H9 (cell line): ENCODE results near the gene TMEM135. TPM values are rescaled to one million over a fixed set of nuclear protein-coding genes. Genes with fewer than 3 reads are reported as not detected.

Source experiments
- DNase-seq: peaks from one replicate; pipeline ENCODE4 v3.0.0-alpha.2; 2017
- H2AFZ ChIP-seq: one replicate; pipeline ENCODE4 v1.6.1; 2013; ENCODE audit warnings: mild to moderate bottlenecking, low read length, control low read depth, moderate library complexity
- H2AK5ac ChIP-seq: 2 replicates; pipeline ENCODE4 v1.6.1; 2013; ENCODE audit warnings: low read length, control low read depth, mixed read lengths; ENCODE audit not compliant: insufficient read length
- H2BK120ac ChIP-seq: one replicate; pipeline ENCODE4 v1.6.1; 2013; ENCODE audit warnings: low read depth, mild to moderate bottlenecking, low read length, control low read depth, inconsistent platforms; ENCODE audit not compliant: poor library complexity, severe bottlenecking
- H2BK12ac ChIP-seq: 2 replicates; pipeline ENCODE4 v1.6.1; 2013; ENCODE audit warnings: low read length, control low read depth, mixed read lengths, low read depth; ENCODE audit not compliant: insufficient read length
- H2BK15ac ChIP-seq: 2 replicates; pipeline ENCODE4 v1.6.1; 2013; ENCODE audit warnings: low read depth, low read length, control low read depth
- H2BK20ac ChIP-seq: one replicate; pipeline ENCODE4 v1.6.1; 2013; ENCODE audit warnings: low read depth, mild to moderate bottlenecking, low read length, control low read depth, inconsistent platforms; ENCODE audit not compliant: poor library complexity, severe bottlenecking
- H2BK5ac ChIP-seq: 2 replicates; pipeline ENCODE4 v1.6.1; 2013; ENCODE audit warnings: low read length, control low read depth, mixed read lengths; ENCODE audit not compliant: insufficient read length
- H3K14ac ChIP-seq: 2 replicates; pipeline ENCODE4 v1.6.1; 2013; ENCODE audit warnings: low read length, control low read depth; ENCODE audit not compliant: insufficient read depth
- H3K18ac ChIP-seq: 2 replicates; pipeline ENCODE4 v1.6.1; 2013; ENCODE audit warnings: low read depth, mild to moderate bottlenecking, mixed read lengths, low read length, control low read depth; ENCODE audit not compliant: insufficient read length
- H3K23ac ChIP-seq: 2 replicates; pipeline ENCODE4 v1.6.1; 2013; ENCODE audit warnings: low read length, control low read depth, mixed read lengths, low read depth; ENCODE audit not compliant: insufficient read length
- H3K23me2 ChIP-seq: 2 replicates; pipeline ENCODE4 v1.6.1; 2013; ENCODE audit warnings: low read depth, mild to moderate bottlenecking, mixed read lengths, low read length, control low read depth; ENCODE audit not compliant: insufficient read length, poor library complexity, severe bottlenecking
- H3K27ac ChIP-seq: 2 replicates; pipeline ENCODE4 v1.5.1; 2013; ENCODE audit warnings: low read length, control low read depth, mixed read lengths, low read depth; ENCODE audit not compliant: insufficient read length
- H3K27me3 ChIP-seq: 2 replicates; pipeline ENCODE4 v1.6.1; 2013; ENCODE audit warnings: low read length, control low read depth, inconsistent platforms; ENCODE audit not compliant: insufficient read depth
- H3K4ac ChIP-seq: 2 replicates; pipeline ENCODE4 v1.6.1; 2013; ENCODE audit warnings: low read depth, mild to moderate bottlenecking, control low read depth, inconsistent platforms, low read length, moderate library complexity
- H3K4me1 ChIP-seq: 2 replicates; pipeline ENCODE4 v1.6.1; 2013; ENCODE audit warnings: low read length, control low read depth, inconsistent platforms; ENCODE audit not compliant: insufficient read depth
- H3K4me2 ChIP-seq: 2 replicates; pipeline ENCODE4 v1.6.1; 2013; ENCODE audit warnings: low read length, control low read depth, mixed read lengths; ENCODE audit not compliant: insufficient read length, insufficient read depth
- H3K56ac ChIP-seq: 2 replicates; pipeline ENCODE4 v1.6.1; 2013; ENCODE audit warnings: low read depth, mild to moderate bottlenecking, mixed read lengths, low read length, control low read depth; ENCODE audit not compliant: insufficient read length
- H3K79me1 ChIP-seq: 2 replicates; pipeline ENCODE4 v1.6.1; 2013; ENCODE audit warnings: low read depth, mild to moderate bottlenecking, moderate library complexity, low read length, control low read depth, inconsistent platforms; ENCODE audit not compliant: insufficient read depth, poor library complexity, severe bottlenecking
- H3K79me2 ChIP-seq: 2 replicates; pipeline ENCODE4 v1.6.1; 2013; ENCODE audit warnings: low read length, control low read depth, inconsistent platforms; ENCODE audit not compliant: insufficient read depth
- H3K9ac ChIP-seq: 2 replicates; pipeline ENCODE4 v1.6.1; 2013; ENCODE audit warnings: low read length, control low read depth, mixed read lengths; ENCODE audit not compliant: insufficient read length; ENCODE audit errors: extremely low read depth
- H3K9me3 ChIP-seq: one replicate; pipeline ENCODE4 v1.6.1; 2013; ENCODE audit warnings: low read depth, low read length, inconsistent platforms; ENCODE audit not compliant: control insufficient read depth
- H3T11ph ChIP-seq: one replicate; pipeline ENCODE4 v1.6.1; 2013; ENCODE audit warnings: mild to moderate bottlenecking, low read length, control low read depth, inconsistent platforms
- H4K20me1 ChIP-seq: one replicate; pipeline ENCODE4 v1.6.1; 2013; ENCODE audit not compliant: control insufficient read depth, insufficient read length, insufficient read depth
- H4K5ac ChIP-seq: 2 replicates; pipeline ENCODE4 v1.6.1; 2013; ENCODE audit warnings: low read depth, mild to moderate bottlenecking, mixed read lengths, low read length, control low read depth; ENCODE audit not compliant: insufficient read length
- H4K8ac ChIP-seq: replicated peaks from 2 replicates; pipeline ENCODE4 v1.6.1; 2013; ENCODE audit warnings: low read length, control low read depth, mixed read lengths, low read depth; ENCODE audit not compliant: insufficient read length
- H4K91ac ChIP-seq: 2 replicates; pipeline ENCODE4 v1.6.1; 2013; ENCODE audit warnings: low read depth, mild to moderate bottlenecking, moderate library complexity, mixed read lengths, low read length, control low read depth; ENCODE audit not compliant: insufficient read length
- H3K27ac Mint-ChIP-seq, 3 experiments: 2 replicates in 2 of 3; 3 replicates in 1 of 3; pipeline ENCODE4 v1.8.0; 2020 to 2021; ENCODE audit warnings: mixed read lengths in 3 of 3, mild to moderate bottlenecking in 1 of 3, moderate library complexity in 1 of 3
- H3K27me3 Mint-ChIP-seq: 2 replicates; pipeline ENCODE4 v1.8.0; 2021; ENCODE audit warnings: low read depth, mild to moderate bottlenecking, moderate library complexity, mixed read lengths
- H3K36me3 Mint-ChIP-seq, 3 experiments: 2 replicates in 2 of 3; 3 replicates in 1 of 3; pipeline ENCODE4 v1.8.0; 2020 to 2021; ENCODE audit warnings: low read depth in 3 of 3, mixed read lengths in 3 of 3; ENCODE audit not compliant: insufficient read depth in 1 of 3
- H3K4me1 Mint-ChIP-seq, 2 experiments: 2 replicates each; pipeline ENCODE4 v1.8.0; 2020; ENCODE audit warnings: mixed read lengths in 2 of 2
- H3K4me3 Mint-ChIP-seq, 2 experiments: 2 replicates in 1 of 2; 3 replicates in 1 of 2; pipeline ENCODE4 v1.8.0; 2020 to 2021; ENCODE audit warnings: mild to moderate bottlenecking in 2 of 2, mixed read lengths in 2 of 2, moderate library complexity in 1 of 2
- H3K9me3 Mint-ChIP-seq, 2 experiments: 2 replicates in 1 of 2; 3 replicates in 1 of 2; pipeline ENCODE4 v1.8.0; 2020; ENCODE audit warnings: mild to moderate bottlenecking in 2 of 2, mixed read lengths in 2 of 2, moderate library complexity in 1 of 2
- CTCF ChIP-seq: fragments of 200-600 bp; sonication (generic); conservative IDR thresholded peaks from 3 replicates; pipeline ENCODE4 v1.8.0; 2021; ENCODE audit warnings: antibody characterized with exemption, mild to moderate bottlenecking
- WGBS: extraction: QIAGEN DNeasy Blood & Tissue Kit; methylation state at CpG from one replicate; pipeline ENCODE4 v1.1.7; 2013; ENCODE audit warnings: missing lambda C conversion rate, low lambda C conversion rate, mixed read lengths; ENCODE audit not compliant: insufficient read length; ENCODE audit errors: extremely low coverage; 5-methylcytosine and 5-hydroxymethylcytosine counted together
- total RNA-seq: library from RNA; stranded (reverse); gene quantifications from 2 replicates; pipeline ENCODE4 v1.2.1, GENCODE V29; 2021

Gene TMEM135
- total RNA-seq, 1 experiment from 2014 or later, result 25.2 TPM

GRCh38 chr11:87368151-87368550 is 330.4 kb downstream of the TMEM135 start:
- Histone ChIP-seq H3K9ac (no peak overlapping the region), H3K27me3 (no peaks in the 10 kb centered on the region), H3K14ac (no peak overlapping the region), H3K79me1 (no peaks in the 10 kb centered on the region), H2BK5ac (no peak overlapping the region), H2BK12ac (no peak overlapping the region), H4K5ac (no peak overlapping the region), H2BK20ac (no peak overlapping the region), H2BK15ac (no peak overlapping the region), H3K4ac (no peak overlapping the region), H3K56ac (no peak overlapping the region), H3K27ac (no peak overlapping the region), H2BK120ac (no peak overlapping the region), H3K79me2 (no peaks in the 10 kb centered on the region), H3K18ac (no peak overlapping the region), H3K4me2 (no peak overlapping the region), H2AFZ (no peak overlapping the region), H4K20me1 (no peaks in the 10 kb centered on the region), H3T11ph (no peak overlapping the region), H4K91ac (no peak overlapping the region), H3K4me1 (peaks cover 9% of the 10 kb centered on the region; the same call in 1 of the 2 replicates), H3K23ac (no peak overlapping the region), H2AK5ac (no peak overlapping the region), H3K23me2 (no peaks in the 10 kb centered on the region), H3K9me3 (no peaks in the 10 kb centered on the region), H4K8ac (no peak overlapping the region)
- no peak overlapping the region for H3K4me3 Mint-ChIP-seq
- WGBS, result no CpG with 5 or more reads among the region's 1 CpG
- DNase-seq, result no peak
- H3K27me3 Mint-ChIP-seq, result no peaks in the 10 kb centered on the region
- H3K36me3 Mint-ChIP-seq, result no peaks in the 10 kb centered on the region; a peak in 1 of 7 replicates
- TF ChIP-seq CTCF, result no peak
- peaks cover 26 to 41% of the 10 kb centered on the region in 2 experiments for H3K4me1 Mint-ChIP-seq
- no peak overlapping the region for H3K27ac Mint-ChIP-seq
- H3K9me3 Mint-ChIP-seq, result no peaks in the 10 kb centered on the region
